GM19324 (cell line): Measurements from ENCODE around the gene ADGRA1.

Experiments used
- ATAC-seq: cut with Tn5 transposase; IDR thresholded peaks from one replicate; pipeline ENCODE4 v1.9.1; 2021; ENCODE audit warnings: mild to moderate bottlenecking, moderate library complexity; ENCODE audit not compliant: unreplicated experiment, low FRiP score

The ADGRA1 gene

GRCh38 chr10:133075346-133076137 is 12.2 kb upstream of the ADGRA1 start:
- no peak for ATAC-seq

- no peak for ATAC-seq
These were observed 11.3 kb upstream of the ADGRA1 start for GRCh38 chr10:133076274-133077038.

GRCh38 chr10:133079836-133080682 is 7.7 kb upstream of the ADGRA1 start:
- ATAC-seq: no peak

GRCh38 chr10:133080683-133081040 is 7.1 kb upstream of the ADGRA1 start:
- no peak for ATAC-seq

- ATAC-seq: no peak
These were observed 6.1 kb upstream of the ADGRA1 start for GRCh38 chr10:133081636-133082035.

- no peak for ATAC-seq
These were observed 4.9 kb upstream of the ADGRA1 start for GRCh38 chr10:133082685-133083421.

- no peak for ATAC-seq
These were observed 4.2 kb upstream of the ADGRA1 start for GRCh38 chr10:133083422-133084100.

GRCh38 chr10:133084491-133084890 is 3.2 kb upstream of the ADGRA1 start:
- no peak for ATAC-seq

- no peak for ATAC-seq
These were observed 2.2 kb upstream of the ADGRA1 start for GRCh38 chr10:133085251-133086125.

GRCh38 chr10:133086247-133086646 is 1.5 kb upstream of the ADGRA1 start:
- no peak for ATAC-seq

- ATAC-seq: no peak
These were observed 562 bp upstream of the ADGRA1 start for GRCh38 chr10:133087045-133087678.

- ATAC-seq: no peak
These were observed 643 bp downstream of the ADGRA1 start for GRCh38 chr10:133088179-133088955.

GRCh38 chr10:133088956-133089800 is 1.5 kb downstream of the ADGRA1 start:
- no peak for ATAC-seq

- ATAC-seq: no peak
These were observed 2.4 kb downstream of the ADGRA1 start for GRCh38 chr10:133090101-133090500.

- no peak for ATAC-seq
These were observed 2.9 kb downstream of the ADGRA1 start for GRCh38 chr10:133090654-133091053.

GRCh38 chr10:133091316-133091715 is 3.6 kb downstream of the ADGRA1 start:
- no peak for ATAC-seq

- ATAC-seq: no peak
These were observed 5.6 kb downstream of the ADGRA1 start for GRCh38 chr10:133093291-133093690.
